Brain microvascular endothelial cell (primary cell): ENCODE data around the gene CALCB.
A peak's percentile ranks its signal among the peaks of the same experiment; 100 is the strongest.

Experiments used
- DNase-seq: peaks from one replicate; pipeline ENCODE4 v3.0.0-alpha.2; 2020
- H3K27ac ChIP-seq: fragments of 250-450 bp; sonication (Bioruptor Pico); 2 replicates; pipeline ENCODE4 v1.5.1; 2020; ENCODE audit warnings: mild to moderate bottlenecking, moderate library complexity
- H3K27me3 ChIP-seq: fragments of 250-450 bp; sonication (Bioruptor Pico); replicated peaks from 2 replicates; pipeline ENCODE4 v1.5.1; 2020; ENCODE audit warnings: mild to moderate bottlenecking
- H3K36me3 ChIP-seq: fragments of 250-450 bp; sonication (Bioruptor Pico); replicated peaks from 2 replicates; pipeline ENCODE4 v1.5.1; 2020; ENCODE audit warnings: mild to moderate bottlenecking
- H3K4me3 ChIP-seq: 2 replicates; pipeline ENCODE4 v1.5.1; 2011; ENCODE audit warnings: low read depth, mild to moderate bottlenecking, control low read depth, low read length, moderate library complexity
- CTCF ChIP-seq: IDR thresholded peaks from 2 replicates; pipeline ENCODE4 v1.5.1; 2011; ENCODE audit warnings: low read depth, mild to moderate bottlenecking, moderate library complexity, low read length, control low read depth, inconsistent platforms; ENCODE audit errors: missing control alignments
- in situ Hi-C: cut with HindIII; loops from 2 replicates; pipeline ENCODE4 v1.10.0; 2017; ENCODE audit warnings: low sequenced_read_pairs, low pct_ligation_motif_present

Gene CALCB

GRCh38 chr11:15118431-15118830 lies 45.0 kb downstream of the CALCB start:
- no peak for DNase-seq
- no peaks in the 10 kb centered on the region for H3K27me3 ChIP-seq
- H3K4me3 ChIP-seq, result no peak overlapping the region
- H3K36me3 ChIP-seq, result no peaks in the 10 kb centered on the region
- in situ Hi-C loops, result no loop called here
- TF ChIP-seq CTCF, result no peak
- no peak overlapping the region for H3K27ac ChIP-seq

- H3K27me3 ChIP-seq, result no peaks in the 10 kb centered on the region
- TF ChIP-seq CTCF, result no peak
- H3K36me3 ChIP-seq, result no peaks in the 10 kb centered on the region
- in situ Hi-C loops, result no loop called here
- no peak for DNase-seq
- H3K4me3 ChIP-seq, result no peak overlapping the region
- H3K27ac ChIP-seq, result no peak overlapping the region
These were observed 46.0 kb downstream of the CALCB start for GRCh38 chr11:15119352-15119751.

- no peak for TF ChIP-seq CTCF
- H3K36me3 ChIP-seq, result no peaks in the 10 kb centered on the region
- no peaks in the 10 kb centered on the region for H3K27me3 ChIP-seq
- no peak overlapping the region for H3K27ac ChIP-seq
- H3K4me3 ChIP-seq, result no peak overlapping the region
- DNase-seq, result no peak
- in situ Hi-C loops, result no loop called here
These were observed 46.4 kb downstream of the CALCB start for GRCh38 chr11:15119826-15120225.

- Histone ChIP-seq H3K36me3 (no peaks in the 10 kb centered on the region), H3K27me3 (no peaks in the 10 kb centered on the region), H3K4me3 (no peak overlapping the region), H3K27ac (no peak overlapping the region)
- TF ChIP-seq CTCF, result no peak
- peak; percentile 88 for DNase-seq
- in situ Hi-C loops, result no loop called here
These were observed 50.5 kb downstream of the CALCB start for GRCh38 chr11:15123849-15124248.

GRCh38 chr11:15124528-15124927 lies 51.1 kb downstream of the CALCB start:
- H3K27me3 ChIP-seq, result no peaks in the 10 kb centered on the region
- no peak for DNase-seq
- no peak overlapping the region for H3K4me3 ChIP-seq
- no peak overlapping the region for H3K27ac ChIP-seq
- TF ChIP-seq CTCF, result no peak
- no peaks in the 10 kb centered on the region for H3K36me3 ChIP-seq
- in situ Hi-C loops, result no loop called here

GRCh38 chr11:15127341-15127740 lies 53.9 kb downstream of the CALCB start:
- peak; percentile 64 for DNase-seq
- Histone ChIP-seq H3K36me3 (no peaks in the 10 kb centered on the region), H3K27ac (no peak overlapping the region), H3K27me3 (no peaks in the 10 kb centered on the region), H3K4me3 (no peak overlapping the region)
- no peak for TF ChIP-seq CTCF
- in situ Hi-C loops, result no loop called here
